ENCODE data around the gene LRG1. TPM values are rescaled to one million over a fixed set of nuclear protein-coding genes. Genes with fewer than 3 reads are reported as not detected.

The LRG1 gene
- polyA plus RNA-seq, 1 donor (not counting 4 experiments of a cell fraction or from before 2014, with no cell fraction given): 1.2 TPM

DNA sequence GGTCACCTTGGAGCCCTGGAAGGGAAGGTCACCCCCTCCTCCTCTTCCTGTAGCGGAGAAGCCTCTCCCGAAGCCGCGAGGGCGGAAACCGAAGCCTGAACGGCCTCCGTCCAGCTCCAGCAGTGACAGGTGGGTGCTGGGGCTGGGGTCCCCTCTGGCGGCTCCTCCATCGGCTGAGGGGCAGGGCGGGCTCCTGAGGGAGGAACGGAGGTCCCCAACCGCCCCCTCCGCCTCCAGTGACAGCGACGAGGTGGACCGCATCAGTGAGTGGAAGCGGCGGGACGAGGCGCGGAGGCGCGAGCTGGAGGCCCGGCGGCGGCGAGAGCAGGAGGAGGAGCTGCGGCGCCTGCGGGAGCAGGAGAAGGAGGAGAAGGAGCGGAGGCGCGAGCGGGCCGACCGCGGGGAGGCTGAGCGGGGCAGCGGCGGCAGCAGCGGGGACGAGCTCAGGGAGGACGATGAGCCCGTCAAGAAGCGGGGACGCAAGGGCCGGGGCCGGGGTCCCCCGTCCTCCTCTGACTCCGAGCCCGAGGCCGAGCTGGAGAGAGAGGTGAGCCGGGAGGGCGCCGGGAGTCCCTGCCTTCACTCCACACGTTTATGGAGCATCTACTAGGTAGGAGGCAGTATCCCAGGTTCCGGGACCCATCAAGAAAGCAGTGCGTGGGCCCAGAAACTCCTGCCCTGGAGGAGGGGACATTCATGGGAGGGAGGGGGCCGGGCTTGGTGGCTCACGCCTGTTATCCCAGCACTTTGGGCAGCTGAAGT lies 45.7 kb downstream of the LRG1 start:
- Histone ChIP-seq H2AFZ (ENCODE audit: control insufficient read depth, low read length) (no peak overlapping the region), H4K20me1 (ENCODE audit: control insufficient read depth, extremely low read depth, insufficient read depth, low read length) (no peaks in the 10 kb centered on the region), H3K4me2 (ENCODE audit: control insufficient read depth, extremely low read depth, insufficient read depth, low read depth, low read length) (no peak overlapping the region), H3K27me3 (ENCODE audit: control insufficient read depth, extremely low read depth, insufficient read depth, low read length) (no peaks in the 10 kb centered on the region), H3K36me3 (ENCODE audit: control insufficient read depth in 2 of 2, extremely low read depth in 1 of 2, insufficient read depth in 2 of 2, low read length in 2 of 2) (peaks cover 14 to 19% of the 10 kb centered on the region in 2 experiments), H3K9me1 (ENCODE audit: control insufficient read depth, extremely low read depth, insufficient read depth, low read length) (no peaks in the 10 kb centered on the region), H3K9me3 (ENCODE audit: control insufficient read depth, low read depth, low read length) (no peaks in the 10 kb centered on the region), H3K4me3 (ENCODE audit: control insufficient read depth in 2 of 3, extremely low read depth in 1 of 3, insufficient read depth in 2 of 3, low read depth in 1 of 3, low read length in 3 of 3) (no peak overlapping the region), H3K4me1 (ENCODE audit: control insufficient read depth, extremely low read depth, insufficient read depth, low read length) (no peaks in the 10 kb centered on the region), H3K79me2 (ENCODE audit: control insufficient read depth, insufficient read depth, low read length) (no peaks in the 10 kb centered on the region), H3K9ac (ENCODE audit: control insufficient read depth, extremely low read depth, insufficient read depth, low read length) (no peak overlapping the region), H3K27ac (ENCODE audit: control insufficient read depth, insufficient read depth, low read length) (no peak overlapping the region)
- dilution Hi-C loops (cut with MboI; ENCODE audit: extremely low pct_ligation_motif_present, low sequenced_read_pairs): no loop called here
- DNase-seq (ENCODE audit: low read depth, low spot score): no peak
- FAIRE-seq: no peak
- TF ChIP-seq CTCF (optimal IDR thresholded peaks at IDR 0.05 in 1 of 3, IDR thresholded peaks at IDR 0.05 in 1 of 3, conservative IDR thresholded peaks at IDR 0.05 in 1 of 3; ENCODE audit: extremely low read depth in 1 of 3, insufficient read depth in 2 of 3, low read length in 3 of 3) (no peak), EZH2 (IDR thresholded peaks at IDR 0.05; ENCODE audit: low read length) (no peak)

DNA sequence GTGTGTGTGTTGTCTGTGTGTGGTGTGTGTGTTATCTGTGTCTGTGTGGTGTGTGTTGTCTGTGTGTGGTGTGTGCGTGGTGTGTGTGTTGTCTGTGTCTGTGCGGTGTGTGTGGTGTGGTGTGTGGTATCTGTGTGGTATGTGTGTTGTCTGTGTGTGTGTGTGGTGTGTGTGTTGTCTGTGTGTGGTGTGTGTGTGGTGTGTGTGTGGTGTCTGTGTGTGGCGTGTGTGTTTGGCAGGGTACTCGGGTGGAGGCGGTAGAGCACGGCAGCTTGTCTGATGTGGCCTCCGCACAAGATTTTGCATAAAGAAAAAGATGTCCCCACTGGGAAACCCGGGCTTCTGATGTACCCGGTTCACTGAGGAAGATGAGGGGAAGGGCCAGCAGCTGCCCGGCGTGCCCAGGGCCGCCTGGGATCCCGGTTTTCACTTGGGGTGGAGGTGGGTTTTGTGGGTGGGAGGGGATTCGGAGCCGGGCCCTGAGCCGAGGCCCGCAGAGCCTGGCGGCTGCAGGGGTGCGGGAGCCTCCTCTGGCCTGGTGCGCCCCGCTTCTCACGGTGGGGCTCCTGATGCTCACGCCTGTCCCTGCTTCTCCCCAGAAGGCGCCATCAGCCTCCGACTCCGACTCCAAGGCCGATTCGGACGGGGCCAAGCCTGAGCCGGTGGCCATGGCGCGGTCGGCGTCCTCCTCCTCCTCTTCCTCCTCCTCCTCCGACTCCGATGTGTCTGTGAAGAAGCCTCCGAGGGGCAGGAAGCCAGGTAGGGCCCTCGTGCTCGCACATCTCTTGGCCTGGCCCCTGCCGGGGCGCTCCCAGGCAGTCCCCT lies 46.5 kb downstream of the LRG1 start:
- DNase-seq (ENCODE audit: low read depth, low spot score): no peak
- H3K27ac ChIP-seq (ENCODE audit: control insufficient read depth, insufficient read depth, low read length): no peak overlapping the region
- H3K9ac ChIP-seq (ENCODE audit: control insufficient read depth, extremely low read depth, insufficient read depth, low read length): no peak overlapping the region
- H4K20me1 ChIP-seq (ENCODE audit: control insufficient read depth, extremely low read depth, insufficient read depth, low read length): no peaks in the 10 kb centered on the region
- dilution Hi-C loops (cut with MboI; ENCODE audit: extremely low pct_ligation_motif_present, low sequenced_read_pairs): no loop called here
- no peaks in the 10 kb centered on the region for H3K9me1 ChIP-seq (ENCODE audit: control insufficient read depth, extremely low read depth, insufficient read depth, low read length)
- H3K27me3 ChIP-seq (ENCODE audit: control insufficient read depth, extremely low read depth, insufficient read depth, low read length): no peaks in the 10 kb centered on the region
- TF ChIP-seq CTCF (optimal IDR thresholded peaks at IDR 0.05 in 1 of 3, IDR thresholded peaks at IDR 0.05 in 1 of 3, conservative IDR thresholded peaks at IDR 0.05 in 1 of 3; ENCODE audit: extremely low read depth in 1 of 3, insufficient read depth in 2 of 3, low read length in 3 of 3) (no peak), EZH2 (IDR thresholded peaks at IDR 0.05; ENCODE audit: low read length) (no peak)
- H3K4me2 ChIP-seq (ENCODE audit: control insufficient read depth, extremely low read depth, insufficient read depth, low read depth, low read length): no peak overlapping the region
- no peak for FAIRE-seq
- H3K36me3 ChIP-seq (ENCODE audit: control insufficient read depth in 2 of 2, extremely low read depth in 1 of 2, insufficient read depth in 2 of 2, low read length in 2 of 2): peaks cover 15 to 19% of the 10 kb centered on the region in 2 experiments
- no peaks in the 10 kb centered on the region for H3K4me1 ChIP-seq (ENCODE audit: control insufficient read depth, extremely low read depth, insufficient read depth, low read length)
- no peak overlapping the region for H3K4me3 ChIP-seq (ENCODE audit: control insufficient read depth in 2 of 3, extremely low read depth in 1 of 3, insufficient read depth in 2 of 3, low read depth in 1 of 3, low read length in 3 of 3)
- no peaks in the 10 kb centered on the region for H3K79me2 ChIP-seq (ENCODE audit: control insufficient read depth, insufficient read depth, low read length)
- no peak overlapping the region for H2AFZ ChIP-seq (ENCODE audit: control insufficient read depth, low read length)
- no peaks in the 10 kb centered on the region for H3K9me3 ChIP-seq (ENCODE audit: control insufficient read depth, low read depth, low read length)
